DMS114 treated with DMSO at 0.1 percent for 48 hours (cell line): Measurements from ENCODE around the gene RBM48.
"Not testable (repeated sequence)": the region's sequence is repeated elsewhere in the genome, so short reads cannot be mapped to it uniquely, and the experiment has no call there.

Source experiments
- DNase-seq: peaks from one replicate; lab custom pipeline; 2025; ENCODE audit not compliant: unreplicated experiment; lab: John Stamatoyannopoulos, UW

RBM48 gene

GRCh38 chr7:92543542-92543941 lies 14.9 kb downstream of the RBM48 start:
- DNase-seq: not testable (repeated sequence)

- not testable (repeated sequence) for DNase-seq
Measured at GRCh38 chr7:92545116-92545515, 16.5 kb downstream of the RBM48 start.

- DNase-seq: no peak
Measured at GRCh38 chr7:92546856-92547497, 18.4 kb downstream of the RBM48 start.

- no peak for DNase-seq
Measured at GRCh38 chr7:92547579-92547978, 19.0 kb downstream of the RBM48 start.

- no peak for DNase-seq
Measured at GRCh38 chr7:92550194-92550593, 21.6 kb downstream of the RBM48 start.

- no peak for DNase-seq
Measured at GRCh38 chr7:92557249-92557648, 28.7 kb downstream of the RBM48 start.

GRCh38 chr7:92557808-92558362 lies 29.3 kb downstream of the RBM48 start:
- no peak for DNase-seq

- DNase-seq: no peak
Measured at GRCh38 chr7:92560602-92561001, 32.0 kb downstream of the RBM48 start.

- no peak for DNase-seq
Measured at GRCh38 chr7:92563345-92563744, 34.8 kb downstream of the RBM48 start.

- DNase-seq: no peak
Measured at GRCh38 chr7:92567460-92567859, 38.9 kb downstream of the RBM48 start.

- DNase-seq: no peak
Measured at GRCh38 chr7:92569137-92569536, 40.5 kb downstream of the RBM48 start.

- DNase-seq: no peak
Measured at GRCh38 chr7:92576296-92576695, 47.7 kb downstream of the RBM48 start.

GRCh38 chr7:92582948-92583347 lies 54.4 kb downstream of the RBM48 start:
- DNase-seq: no peak

GRCh38 chr7:92584953-92585352 lies 56.4 kb downstream of the RBM48 start:
- no peak for DNase-seq

GRCh38 chr7:92586403-92586802 lies 57.8 kb downstream of the RBM48 start:
- DNase-seq: no peak

- no peak for DNase-seq
Measured at GRCh38 chr7:92586841-92587240, 58.2 kb downstream of the RBM48 start.
